GM10847 (cell line): ENCODE results near the gene MAFG.
A peak's percentile ranks its signal among the peaks of the same experiment; 100 is the strongest.

ENCODE experiments used
- POLR2A ChIP-seq: IDR thresholded peaks from 2 replicates; pipeline ENCODE4 v1.6.1; 2011; ENCODE audit not compliant: insufficient read length; ENCODE audit errors: extremely low read depth

The MAFG gene

GRCh38 chr17:81927653-81928543 lies at the start of gene MAFG:
MAFG (minus strand) TSS chr17:81927735; CDS start chr17:81923185, 4,550 bp downstream.
- peak; percentile 35 for TF ChIP-seq POLR2A

GRCh38 chr17:81976332-81977210 lies 49.0 kb upstream of the MAFG start:
- no peak for TF ChIP-seq POLR2A

- TF ChIP-seq POLR2A = no peak
Observed at GRCh38 chr17:81973432-81973831, 45.9 kb upstream of the MAFG start.

GRCh38 chr17:81968850-81969812 lies 41.6 kb upstream of the MAFG start:
- no peak for TF ChIP-seq POLR2A

- no peak for TF ChIP-seq POLR2A
Observed at GRCh38 chr17:81968396-81968745, 40.8 kb upstream of the MAFG start.

GRCh38 chr17:81967533-81968395 lies 40.2 kb upstream of the MAFG start:
- TF ChIP-seq POLR2A = no peak

GRCh38 chr17:81967244-81967532 lies 39.7 kb upstream of the MAFG start:
- TF ChIP-seq POLR2A = no peak

- no peak for TF ChIP-seq POLR2A
Observed at GRCh38 chr17:81966343-81967243, 39.1 kb upstream of the MAFG start.

- TF ChIP-seq POLR2A = no peak
Observed at GRCh38 chr17:81964081-81964849, 36.7 kb upstream of the MAFG start.

GRCh38 chr17:81962499-81963441 lies 35.2 kb upstream of the MAFG start:
- TF ChIP-seq POLR2A = no peak
